ENCODE results near the gene C19orf44. TPM values are rescaled to one million over a fixed set of nuclear protein-coding genes. Genes with fewer than 3 reads are reported as not detected.
"Not testable (repeated sequence)": the region's sequence is repeated elsewhere in the genome, so short reads cannot be mapped to it uniquely, and the experiment has no call there.

The C19orf44 gene
- total RNA-seq, 1 experiment from 2014 or later, result 0.81 TPM

- DNase-seq (ENCODE audit: low spot score), result no peak
Observed at GRCh38 chr19:16535381-16535780, 39.2 kb downstream of the C19orf44 start.

- DNase-seq (ENCODE audit: low spot score), result no peak
Observed at GRCh38 chr19:16536130-16536529, 39.9 kb downstream of the C19orf44 start.

- DNase-seq (ENCODE audit: low spot score), result no peak
Observed at GRCh38 chr19:16537111-16537510, 40.9 kb downstream of the C19orf44 start.

- no peak for DNase-seq (ENCODE audit: low spot score)
Observed at GRCh38 chr19:16540948-16541347, 44.8 kb downstream of the C19orf44 start.

- DNase-seq (ENCODE audit: low spot score), result peak; percentile 17
Observed at GRCh38 chr19:16541526-16542044, 45.4 kb downstream of the C19orf44 start.

GRCh38 chr19:16542045-16542909, 46.1 kb downstream of the C19orf44 start, which contains the start of gene CHERP:
Gene CHERP (minus strand): TSS chr19:16542437. CDS start chr19:16542378, 59 bp downstream.
- peak; percentile 91 for DNase-seq (ENCODE audit: low spot score)

- no peak for DNase-seq (ENCODE audit: low spot score)
Observed at GRCh38 chr19:16542910-16543472, 46.8 kb downstream of the C19orf44 start.

- not testable (repeated sequence) for DNase-seq (ENCODE audit: low spot score)
Observed at GRCh38 chr19:16543734-16544133, 47.5 kb downstream of the C19orf44 start.

GRCh38 chr19:16544473-16545231, 48.5 kb downstream of the C19orf44 start:
- no peak for DNase-seq (ENCODE audit: low spot score)

GRCh38 chr19:16548956-16549355, 52.8 kb downstream of the C19orf44 start:
- DNase-seq (ENCODE audit: low spot score), result no peak

GRCh38 chr19:16551902-16552301, 55.7 kb downstream of the C19orf44 start:
- DNase-seq (ENCODE audit: low spot score), result not testable (repeated sequence)

GRCh38 chr19:16554776-16555175, 58.6 kb downstream of the C19orf44 start:
- no peak for DNase-seq (ENCODE audit: low spot score)

- DNase-seq (ENCODE audit: low spot score), result no peak
Observed at GRCh38 chr19:16559780-16560276, 63.6 kb downstream of the C19orf44 start.

- DNase-seq (ENCODE audit: low spot score), result no peak
Observed at GRCh38 chr19:16561382-16561781, 65.2 kb downstream of the C19orf44 start.

GRCh38 chr19:16562608-16563025, 66.4 kb downstream of the C19orf44 start:
- DNase-seq (ENCODE audit: low spot score), result no peak

- DNase-seq (ENCODE audit: low spot score), result peak; percentile 57
Observed at GRCh38 chr19:16564842-16565241, 68.6 kb downstream of the C19orf44 start.

- no peak for DNase-seq (ENCODE audit: low spot score)
Observed at GRCh38 chr19:16566161-16566560, 70.0 kb downstream of the C19orf44 start.

GRCh38 chr19:16566702-16567101, 70.5 kb downstream of the C19orf44 start:
- DNase-seq (ENCODE audit: low spot score), result no peak

GRCh38 chr19:16569609-16570320, 73.6 kb downstream of the C19orf44 start:
- no peak for DNase-seq (ENCODE audit: low spot score)
